GM18870 (cell line): ENCODE measurements around the gene CACNA1D.
A peak's percentile ranks its signal among the peaks of the same experiment; 100 is the strongest.

Source experiments
- ATAC-seq: cut with Tn5 transposase; IDR thresholded peaks from one replicate; pipeline ENCODE4 v1.9.1; 2021; ENCODE audit warnings: moderate library complexity; ENCODE audit not compliant: unreplicated experiment

The CACNA1D gene

DNA sequence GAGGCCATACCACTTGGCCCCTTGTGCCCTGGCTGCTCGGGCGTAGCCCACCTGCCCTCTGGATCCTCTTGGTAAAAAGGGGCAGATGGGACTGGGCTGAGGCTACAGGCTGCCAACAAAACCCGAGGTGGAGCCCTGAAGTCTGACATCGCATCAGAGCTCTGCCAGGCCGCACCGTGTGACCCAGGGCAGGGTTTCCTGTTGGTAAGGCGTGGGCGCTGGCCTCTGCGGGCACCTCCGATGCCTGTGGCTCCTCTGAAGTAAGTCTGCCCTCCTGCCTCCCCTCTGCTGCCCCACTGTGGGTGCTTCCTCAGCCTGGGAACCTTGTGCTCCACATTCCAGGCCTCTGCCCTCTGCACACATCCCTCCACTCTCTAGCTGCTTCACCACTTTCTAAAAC lies 342.9 kb downstream of the CACNA1D start:
- ATAC-seq, result no peak

GRCh38 chr3:53841296-53841695 lies 346.9 kb downstream of the CACNA1D start:
- no peak for ATAC-seq

- ATAC-seq, result no peak
These were observed 348.2 kb downstream of the CACNA1D start for GRCh38 chr3:53842436-53843194.

DNA sequence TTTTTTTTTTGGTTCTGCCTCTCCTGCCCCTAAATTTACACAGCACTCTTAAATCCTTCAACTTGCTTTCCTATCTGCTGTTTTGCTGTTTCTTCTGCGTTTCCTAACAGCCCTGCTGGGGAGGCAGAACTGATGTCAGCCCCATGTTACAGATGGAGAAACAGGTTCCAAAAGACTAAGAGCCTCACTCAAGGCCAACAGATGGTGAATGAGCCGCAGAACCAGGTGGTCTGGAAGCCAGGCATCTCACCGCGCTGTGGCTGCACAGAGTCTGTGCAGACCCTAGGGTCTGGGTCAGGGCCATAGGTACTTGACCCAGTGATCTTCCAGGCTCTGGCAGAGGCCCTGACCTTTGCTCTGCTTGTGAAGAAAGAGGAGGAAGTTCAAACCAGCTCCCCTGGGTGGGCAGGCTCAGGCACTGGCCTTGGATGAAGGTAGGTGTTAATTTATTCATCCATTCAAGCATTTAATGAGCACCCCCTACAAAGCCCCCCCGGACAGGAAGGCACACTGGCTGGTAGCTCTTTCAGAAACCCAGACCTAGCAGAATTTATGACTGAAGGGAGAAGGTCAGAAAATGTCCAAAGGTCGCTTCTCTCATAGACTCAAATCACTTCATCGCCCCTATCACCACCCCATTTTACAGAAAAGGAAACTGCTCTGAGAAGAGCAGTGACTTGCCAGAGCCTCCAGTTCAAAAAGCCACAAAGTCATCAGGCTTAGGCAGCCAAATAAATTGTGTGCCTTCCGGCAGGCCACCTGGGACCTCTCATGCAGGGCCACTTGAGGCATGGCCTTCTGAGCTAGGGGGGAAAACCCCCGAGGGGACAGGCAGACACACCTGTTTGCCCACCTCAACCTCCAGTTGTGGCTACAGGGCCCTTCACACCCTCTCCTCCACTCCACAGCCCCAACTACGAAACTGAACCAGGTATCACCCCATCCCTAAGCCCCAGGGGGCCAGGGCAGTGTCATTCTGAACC lies 349.1 kb downstream of the CACNA1D start:
- peak; percentile 41 for ATAC-seq

DNA sequence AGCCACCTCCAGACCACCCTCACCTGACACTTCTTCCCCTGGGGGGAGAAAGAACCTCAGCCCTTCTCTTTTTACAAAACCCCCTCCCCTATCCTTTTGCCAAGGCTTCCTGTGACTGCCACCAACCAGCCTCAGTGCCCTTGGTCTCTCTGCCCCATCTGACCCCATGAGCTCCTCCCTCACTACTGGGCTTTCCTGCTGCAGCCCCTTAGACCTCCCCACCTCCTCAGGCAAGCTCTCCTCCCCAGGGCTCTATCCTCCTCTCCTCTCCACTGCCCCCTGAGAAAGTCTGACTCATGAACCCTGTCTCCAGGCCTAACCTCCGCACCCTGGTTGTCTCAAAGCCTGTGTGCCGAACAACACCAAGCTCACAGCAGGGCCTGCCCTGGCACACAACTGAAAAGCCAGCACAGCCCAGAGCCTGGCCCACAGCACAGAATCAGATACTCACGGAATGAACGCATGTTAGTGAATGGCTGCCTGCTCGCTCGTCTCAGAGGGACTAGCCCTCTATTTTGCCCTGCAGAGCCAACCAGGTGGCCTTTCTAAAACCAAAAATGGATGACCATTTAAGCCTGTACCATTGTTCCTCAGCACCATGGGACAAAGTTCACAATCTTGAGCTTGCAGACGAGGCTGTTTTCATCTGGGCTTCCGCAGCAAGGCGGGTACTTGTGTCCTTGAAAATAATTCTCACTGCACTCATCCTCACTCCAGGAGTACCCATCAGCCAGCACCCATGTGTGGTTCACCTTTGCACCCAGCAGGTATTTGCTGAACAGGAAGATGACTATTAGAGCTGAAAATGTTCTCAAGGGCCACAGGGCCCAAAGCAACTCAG lies 350.1 kb downstream of the CACNA1D start:
- no peak for ATAC-seq

- no peak for ATAC-seq
These were observed 350.9 kb downstream of the CACNA1D start for GRCh38 chr3:53845103-53845880.

GRCh38 chr3:53845881-53846133 lies 351.4 kb downstream of the CACNA1D start:
- ATAC-seq, result no peak

DNA sequence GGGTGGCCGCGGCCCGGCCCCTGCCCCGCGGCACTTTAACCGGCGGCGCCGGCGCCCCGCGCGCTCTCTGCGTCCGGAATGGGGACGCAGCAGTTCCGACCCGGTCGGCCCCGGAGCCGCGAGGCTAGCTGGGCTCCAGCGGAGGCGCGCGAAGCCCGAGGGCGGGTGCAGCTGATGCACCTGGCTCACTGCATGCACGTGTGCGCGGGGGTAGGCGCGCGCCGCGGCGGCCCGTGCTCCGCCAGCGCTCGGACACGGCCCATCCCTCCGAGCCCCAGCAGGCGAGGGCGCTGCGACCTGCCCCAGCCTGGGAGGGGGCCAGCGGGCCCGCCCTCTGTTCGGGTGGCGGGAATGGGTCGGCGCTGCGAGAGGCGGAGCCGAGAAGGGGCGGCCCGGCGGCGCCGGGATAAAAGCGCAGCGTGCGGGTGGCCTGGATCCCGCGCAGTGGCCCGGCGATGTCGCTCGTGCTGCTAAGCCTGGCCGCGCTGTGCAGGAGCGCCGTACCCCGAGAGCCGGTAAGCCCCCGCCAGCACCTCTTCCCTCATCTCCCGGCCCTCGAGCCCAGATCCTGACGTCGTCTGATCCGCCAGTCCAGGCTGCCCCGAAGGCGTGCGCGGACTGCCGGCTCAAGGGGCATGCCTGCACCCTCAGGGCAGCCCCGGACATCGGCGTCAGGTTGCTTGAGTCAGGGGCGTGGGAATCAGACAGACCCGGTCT lies 351.9 kb downstream of the CACNA1D start, which contains the start of the genes CHDH and IL17RB:
Gene CHDH, minus strand, starts transcription at position 286 of the 717 bp plus-strand sequence. CDS start 22,411 bp downstream, outside the sequence.
Gene IL17RB, plus strand, starts transcription at position 435 of the 717 bp plus-strand sequence. Its CDS starts 21 bp downstream, at position 456.
- ATAC-seq, result no peak

- no peak for ATAC-seq
These were observed 352.4 kb downstream of the CACNA1D start for GRCh38 chr3:53846851-53847155.

- ATAC-seq, result no peak
These were observed 355.5 kb downstream of the CACNA1D start for GRCh38 chr3:53849916-53850315.

DNA sequence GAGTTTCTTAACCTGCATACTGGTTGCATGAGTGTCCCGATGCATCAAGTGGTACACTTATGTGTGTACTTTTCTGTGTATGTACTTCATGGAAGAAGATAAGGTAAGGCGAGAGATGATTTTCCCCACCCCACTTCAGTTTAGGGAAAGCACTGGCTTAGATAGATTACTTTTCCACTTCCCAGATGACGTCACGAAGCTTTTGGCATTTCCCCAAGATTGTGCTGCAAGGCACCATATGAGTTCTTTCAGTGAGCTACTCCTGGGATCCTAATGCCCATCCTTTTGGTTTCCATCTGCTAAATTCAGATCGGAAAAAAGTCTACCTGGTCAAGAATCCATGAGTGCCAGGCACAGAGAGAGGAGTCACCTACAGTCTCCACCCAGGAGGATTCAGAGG lies 356.5 kb downstream of the CACNA1D start:
- no peak for ATAC-seq

DNA sequence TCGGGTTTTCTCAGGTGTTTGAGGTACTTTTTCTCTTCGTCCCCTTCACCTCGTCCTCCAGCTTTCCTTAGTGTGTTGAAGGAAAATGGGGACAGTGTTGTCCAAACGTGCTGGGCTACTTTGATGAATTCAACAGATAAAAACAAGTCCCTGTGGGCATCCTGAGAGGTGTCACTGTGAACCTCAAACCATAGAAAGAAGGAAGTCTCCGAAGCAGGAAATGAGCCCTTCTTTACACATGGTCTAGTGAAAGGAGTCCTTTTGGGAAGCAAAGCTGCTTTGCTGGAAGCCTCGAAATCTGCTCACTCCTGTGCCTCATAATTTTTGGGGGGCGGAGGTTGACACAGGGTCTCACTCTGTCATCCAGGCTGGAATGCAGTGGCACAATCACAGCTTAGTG lies 362.6 kb downstream of the CACNA1D start:
- no peak for ATAC-seq

DNA sequence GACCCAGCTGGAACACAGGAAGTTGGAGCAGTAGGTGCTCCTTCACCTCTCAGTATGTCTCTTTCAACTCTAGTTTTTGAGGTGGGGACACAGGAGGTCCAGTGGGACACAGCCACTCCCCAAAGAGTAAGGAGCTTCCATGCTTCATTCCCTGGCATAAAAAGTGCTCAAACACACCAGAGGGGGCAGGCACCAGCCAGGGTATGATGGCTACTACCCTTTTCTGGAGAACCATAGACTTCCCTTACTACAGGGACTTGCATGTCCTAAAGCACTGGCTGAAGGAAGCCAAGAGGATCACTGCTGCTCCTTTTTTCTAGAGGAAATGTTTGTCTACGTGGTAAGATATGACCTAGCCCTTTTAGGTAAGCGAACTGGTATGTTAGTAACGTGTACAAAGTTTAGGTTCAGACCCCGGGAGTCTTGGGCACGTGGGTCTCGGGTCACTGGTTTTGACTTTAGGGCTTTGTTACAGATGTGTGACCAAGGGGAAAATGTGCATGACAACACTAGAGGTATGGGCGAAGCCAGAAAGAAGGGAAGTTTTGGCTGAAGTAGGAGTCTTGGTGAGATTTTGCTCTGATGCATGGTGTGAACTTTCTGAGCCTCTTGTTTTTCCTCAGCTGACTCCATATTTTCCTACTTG lies 363.8 kb downstream of the CACNA1D start:
- no peak for ATAC-seq

DNA sequence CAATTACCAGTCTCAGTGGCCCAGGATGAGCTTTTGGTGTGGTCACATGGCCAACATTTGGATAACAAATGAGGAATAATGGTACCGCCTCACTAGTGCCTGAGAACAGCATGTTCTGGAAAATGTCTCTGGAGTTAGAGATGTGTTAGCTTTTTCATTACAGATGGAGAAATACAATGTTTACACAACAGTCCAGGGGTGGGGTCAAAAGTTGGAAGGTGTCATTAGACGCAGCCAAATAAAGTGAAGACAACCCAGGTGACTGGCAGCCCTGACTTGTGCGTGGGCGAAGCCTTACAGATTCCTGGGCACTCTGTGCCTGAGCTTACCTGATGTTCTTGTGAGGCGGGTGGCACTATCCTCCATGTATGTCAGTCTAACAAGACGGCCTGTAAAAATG lies 364.8 kb downstream of the CACNA1D start:
- ATAC-seq, result no peak

DNA sequence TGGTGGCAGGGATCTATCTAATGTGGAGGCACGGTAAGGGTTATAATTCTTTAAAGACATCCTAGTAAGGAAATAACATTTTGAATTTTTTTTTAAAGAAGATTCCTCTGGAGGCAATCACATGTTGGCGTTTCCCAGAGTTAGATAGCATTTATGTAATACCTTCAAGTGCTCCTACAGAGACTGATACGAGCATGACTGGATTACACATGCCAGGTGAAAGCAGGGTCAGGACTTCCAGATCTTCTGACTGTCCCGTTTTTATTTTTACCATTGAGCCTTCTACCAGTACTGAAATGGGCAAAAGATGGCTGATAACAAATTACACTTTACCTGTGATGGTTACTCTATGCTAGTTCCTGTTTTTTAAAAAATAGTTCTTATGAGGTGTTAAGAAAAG lies 365.8 kb downstream of the CACNA1D start:
- ATAC-seq, result no peak

GRCh38 chr3:53862241-53862640 lies 367.8 kb downstream of the CACNA1D start:
- ATAC-seq, result no peak

GRCh38 chr3:53863145-53863544 lies 368.7 kb downstream of the CACNA1D start:
- no peak for ATAC-seq
